Measurements from ENCODE around the gene INHBE.
"Not testable (repeated sequence)": the region's sequence is repeated elsewhere in the genome, so short reads cannot be mapped to it uniquely, and the experiment has no call there.

The INHBE gene

DNA sequence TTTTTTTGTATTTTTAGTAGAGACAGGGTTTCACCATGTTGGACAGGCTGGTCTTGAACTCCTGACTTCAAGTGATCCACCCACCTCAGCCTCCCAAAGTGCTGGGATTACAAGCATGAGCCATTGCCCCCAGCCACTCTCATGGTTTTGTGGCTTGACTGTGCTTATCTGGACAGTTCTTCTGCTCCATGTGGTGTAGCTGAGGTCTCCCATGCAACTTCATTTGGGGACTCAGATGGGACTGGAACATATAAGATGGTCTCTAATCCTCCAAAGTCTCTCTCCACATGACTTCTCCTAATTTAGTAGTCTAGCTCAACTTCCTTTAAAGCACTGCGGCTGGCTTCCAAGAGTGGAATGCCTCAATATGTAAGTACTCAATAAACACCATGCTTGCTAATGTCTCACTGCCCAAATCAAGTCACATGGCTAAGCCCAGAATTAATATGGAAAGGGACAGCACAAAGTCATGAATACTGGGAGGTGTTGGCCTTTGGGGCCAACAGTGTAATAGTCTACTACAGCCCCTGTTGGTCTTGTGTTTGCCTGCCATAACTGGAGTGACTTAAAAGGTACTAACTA lies 13.2 kb upstream of the INHBE start:
- DNase-seq = no peak

GRCh38 chr12:57444337-57444736 lies 10.8 kb upstream of the INHBE start:
- DNase-seq = not testable (repeated sequence)

- DNase-seq = no peak
These were observed 10.4 kb upstream of the INHBE start for GRCh38 chr12:57444744-57445143.

GRCh38 chr12:57446292-57446960 lies 8.7 kb upstream of the INHBE start:
- DNase-seq = no peak

GRCh38 chr12:57448669-57449068 lies 6.4 kb upstream of the INHBE start:
- DNase-seq = no peak

- DNase-seq = no peak
These were observed 5.7 kb upstream of the INHBE start for GRCh38 chr12:57449375-57449774.

DNA sequence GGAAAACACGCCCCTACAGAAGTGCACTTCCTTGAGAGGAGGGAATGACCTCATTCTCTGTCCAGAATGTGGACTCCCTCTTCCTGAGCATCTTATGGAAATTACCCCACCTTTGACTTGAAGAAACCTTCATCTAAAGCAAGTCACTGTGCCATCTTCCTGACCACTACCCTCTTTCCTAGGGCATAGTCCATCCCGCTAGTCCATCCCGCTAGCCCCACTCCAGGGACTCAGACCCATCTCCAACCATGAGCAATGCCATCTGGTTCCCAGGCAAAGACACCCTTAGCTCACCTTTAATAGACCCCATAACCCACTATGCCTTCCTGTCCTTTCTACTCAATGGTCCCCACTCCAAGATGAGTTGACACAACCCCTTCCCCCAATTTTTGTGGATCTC lies 5.0 kb upstream of the INHBE start:
- no peak for DNase-seq

DNA sequence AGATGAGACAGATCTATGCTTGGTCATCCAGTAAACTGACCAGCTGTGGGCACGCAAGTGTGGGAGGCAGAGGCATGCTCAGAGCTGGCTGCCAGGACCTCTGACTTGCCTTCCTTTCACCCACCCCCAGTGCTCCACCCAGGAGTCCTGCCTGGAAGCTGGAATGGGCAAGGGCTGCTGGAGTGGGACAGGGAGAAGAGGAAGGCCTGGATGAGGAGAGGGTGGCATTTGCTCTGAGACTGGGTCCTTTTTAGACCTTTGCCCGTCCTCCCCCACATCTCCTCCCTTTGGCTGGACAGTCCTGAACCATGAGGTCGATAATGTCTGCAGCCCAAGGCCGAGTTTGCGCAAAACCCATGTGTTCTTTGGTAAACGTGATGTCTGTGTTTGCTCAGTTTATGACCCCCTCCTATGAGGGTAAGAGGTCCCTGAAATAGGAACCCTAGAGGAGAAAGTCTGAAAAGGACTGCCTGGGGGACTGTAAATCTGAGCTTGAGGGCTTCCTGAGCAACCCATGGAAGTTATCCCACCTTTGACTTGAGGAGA lies 3.8 kb upstream of the INHBE start:
- no peak for DNase-seq

GRCh38 chr12:57452181-57452936 lies 2.7 kb upstream of the INHBE start:
- no peak for DNase-seq

DNA sequence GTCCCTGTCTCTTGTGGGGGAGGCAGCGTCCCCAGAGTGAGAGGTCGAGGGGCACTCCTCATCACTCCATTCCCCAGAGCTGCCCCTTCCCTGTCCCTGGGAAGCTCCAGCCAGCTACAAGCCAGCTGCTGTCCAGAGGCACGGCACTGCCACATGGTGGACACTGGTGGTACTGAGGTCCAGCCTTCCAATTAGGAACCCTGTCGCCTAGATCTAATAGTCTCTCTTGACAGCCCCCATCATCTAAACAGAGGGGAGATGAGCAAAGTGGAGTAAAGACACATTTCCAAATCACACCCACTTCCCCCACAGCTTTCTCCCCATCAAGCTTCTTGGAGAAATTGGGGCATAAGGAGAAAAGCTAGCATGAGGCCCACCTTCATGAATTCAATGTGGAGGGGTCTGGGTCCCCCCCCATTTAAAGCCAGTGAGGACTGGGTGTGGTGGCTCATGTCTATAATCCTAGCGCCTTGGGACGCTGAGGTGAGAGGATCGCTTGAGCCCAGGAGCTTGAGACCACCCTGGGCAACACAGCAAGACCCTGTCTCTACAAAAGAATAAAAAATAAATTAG lies 2.1 kb upstream of the INHBE start:
- DNase-seq = peak; percentile 42 to 60

GRCh38 chr12:57454213-57454565 lies 918 bp upstream of the INHBE start:
- no peak for DNase-seq

DNA sequence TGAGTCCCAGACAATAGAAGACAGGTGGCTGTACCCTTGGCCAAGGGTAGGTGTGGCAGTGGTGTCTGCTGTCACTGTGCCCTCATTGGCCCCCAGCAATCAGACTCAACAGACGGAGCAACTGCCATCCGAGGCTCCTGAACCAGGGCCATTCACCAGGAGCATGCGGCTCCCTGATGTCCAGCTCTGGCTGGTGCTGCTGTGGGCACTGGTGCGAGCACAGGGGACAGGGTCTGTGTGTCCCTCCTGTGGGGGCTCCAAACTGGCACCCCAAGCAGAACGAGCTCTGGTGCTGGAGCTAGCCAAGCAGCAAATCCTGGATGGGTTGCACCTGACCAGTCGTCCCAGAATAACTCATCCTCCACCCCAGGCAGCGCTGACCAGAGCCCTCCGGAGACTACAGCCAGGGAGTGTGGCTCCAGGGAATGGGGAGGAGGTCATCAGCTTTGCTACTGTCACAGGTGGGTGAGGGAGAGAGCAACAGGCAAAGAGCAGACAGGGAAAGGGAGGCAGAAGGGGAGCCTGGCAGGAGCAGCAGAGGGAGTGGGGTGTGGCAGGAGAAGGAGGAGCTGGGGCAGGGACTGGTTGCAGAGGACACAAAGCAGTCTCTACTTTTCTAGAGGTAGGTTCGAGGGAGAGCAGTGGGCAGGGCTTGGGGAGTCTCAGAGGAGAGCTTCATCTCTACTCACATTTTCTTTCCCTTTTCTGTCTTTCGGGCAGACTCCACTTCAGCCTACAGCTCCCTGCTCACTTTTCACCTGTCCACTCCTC lies 452 bp downstream of the INHBE start:
- no peak for DNase-seq

DNA sequence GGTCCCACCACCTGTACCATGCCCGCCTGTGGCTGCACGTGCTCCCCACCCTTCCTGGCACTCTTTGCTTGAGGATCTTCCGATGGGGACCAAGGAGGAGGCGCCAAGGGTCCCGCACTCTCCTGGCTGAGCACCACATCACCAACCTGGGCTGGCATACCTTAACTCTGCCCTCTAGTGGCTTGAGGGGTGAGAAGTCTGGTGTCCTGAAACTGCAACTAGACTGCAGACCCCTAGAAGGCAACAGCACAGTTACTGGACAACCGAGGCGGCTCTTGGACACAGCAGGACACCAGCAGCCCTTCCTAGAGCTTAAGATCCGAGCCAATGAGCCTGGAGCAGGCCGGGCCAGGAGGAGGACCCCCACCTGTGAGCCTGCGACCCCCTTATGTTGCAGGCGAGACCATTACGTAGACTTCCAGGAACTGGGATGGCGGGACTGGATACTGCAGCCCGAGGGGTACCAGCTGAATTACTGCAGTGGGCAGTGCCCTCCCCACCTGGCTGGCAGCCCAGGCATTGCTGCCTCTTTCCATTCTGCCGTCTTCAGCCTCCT lies 1.1 kb downstream of the INHBE start:
- peak; percentile 66 to 67 for DNase-seq

- DNase-seq = no peak
These were observed 1.8 kb downstream of the INHBE start for GRCh38 chr12:57456737-57457490.

DNA sequence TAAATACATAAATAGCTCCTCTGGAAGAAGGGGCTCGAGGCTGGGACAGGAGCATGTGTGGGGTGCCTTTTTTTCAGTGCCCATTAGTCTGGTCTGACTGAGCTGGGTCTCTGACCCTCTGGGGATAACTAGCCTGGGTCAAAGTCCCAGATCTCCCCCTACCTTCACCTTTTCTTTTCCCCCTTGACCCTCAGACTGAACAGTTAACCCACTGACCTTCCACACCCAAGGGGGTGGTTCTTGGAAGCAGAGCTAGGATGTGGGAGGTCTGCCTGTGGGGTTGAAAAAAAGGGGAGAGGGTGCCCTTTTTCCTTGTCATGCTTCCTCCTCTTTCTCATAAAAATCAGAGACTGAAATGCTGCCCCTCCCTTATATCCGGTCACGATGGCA lies 3.6 kb downstream of the INHBE start:
- no peak for DNase-seq

- DNase-seq = peak; percentile 96
These were observed 4.1 kb downstream of the INHBE start for GRCh38 chr12:57459055-57459749.

DNA sequence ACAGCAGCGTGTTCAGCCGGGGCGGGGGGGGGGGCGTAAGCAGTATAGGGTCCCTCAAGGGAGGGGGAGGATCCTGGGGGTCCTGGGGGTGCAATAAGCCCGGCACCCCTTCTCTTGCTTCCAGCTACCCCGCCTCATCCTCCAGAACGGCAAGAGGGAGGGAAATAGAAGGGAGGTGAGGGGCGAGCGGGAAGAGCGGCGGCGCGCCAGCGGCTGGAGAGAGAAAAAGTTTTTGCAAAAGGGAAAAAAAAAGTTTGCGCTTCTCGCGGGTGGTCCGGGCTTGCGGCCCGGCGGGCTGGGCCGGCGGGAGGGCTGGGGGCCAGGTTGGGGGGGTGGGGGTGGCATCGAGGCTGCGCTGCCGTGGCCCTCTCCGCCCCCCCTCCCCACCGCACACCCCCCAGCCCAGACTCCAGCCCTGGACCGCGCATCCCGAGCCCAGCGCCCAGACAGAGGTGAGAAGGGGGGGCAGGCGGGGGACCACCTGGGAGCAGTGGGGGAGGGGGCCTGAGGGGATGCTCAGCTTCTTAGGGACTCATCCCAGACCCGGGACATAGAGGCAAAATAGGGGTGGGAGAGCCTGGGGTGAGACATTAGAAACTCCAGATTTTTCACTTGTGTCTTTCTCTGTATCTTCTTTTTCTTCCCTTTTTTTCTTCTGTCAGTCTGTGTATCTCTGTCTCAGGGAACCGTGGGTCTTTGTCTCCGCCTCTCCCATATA lies 4.8 kb downstream of the INHBE start, which contains the start of gene GLI1:
GLI1 (plus strand) TSS at position 36 of the 718 bp plus-strand sequence. CDS start 3,907 bp downstream, outside the sequence.
- no peak for DNase-seq

DNA sequence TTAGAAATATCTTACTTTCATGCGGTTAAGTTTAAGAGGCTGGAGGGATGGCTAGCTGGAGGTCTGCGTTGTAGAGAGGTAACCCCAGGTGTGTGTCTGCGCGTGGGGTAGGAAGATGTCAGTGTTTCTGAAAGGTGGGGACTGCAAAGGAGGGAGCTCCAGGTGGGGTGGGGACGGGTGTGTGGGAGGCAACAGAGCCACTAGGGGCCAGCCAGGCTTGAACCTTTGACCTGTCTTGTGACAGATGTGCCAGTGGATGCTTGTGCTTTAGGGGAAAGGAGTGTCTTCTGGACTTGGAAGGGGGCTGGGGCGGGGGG lies 5.3 kb downstream of the INHBE start:
- DNase-seq = no peak

- no peak for DNase-seq
These were observed 5.8 kb downstream of the INHBE start for GRCh38 chr12:57460841-57461275.

GRCh38 chr12:57461276-57461916 lies 6.3 kb downstream of the INHBE start:
- peak in 1 of 2 donors; percentile 67 for DNase-seq

Data from CD4-positive, alpha-beta T cell treated with Interleukin-4 for 1 hour (primary cell).